ENCODE data around the gene SLC45A2.
A peak's percentile ranks its signal among the peaks of the same experiment; 100 is the strongest.
"Not testable (repeated sequence)": the region's sequence is repeated elsewhere in the genome, so short reads cannot be mapped to it uniquely, and the experiment has no call there.

SLC45A2 gene

GRCh38 chr5:33929925-33930690, 54.4 kb downstream of the SLC45A2 start:
- no peak for DNase-seq (ENCODE audit: low read depth)
- TF ChIP-seq, protein P1, sequence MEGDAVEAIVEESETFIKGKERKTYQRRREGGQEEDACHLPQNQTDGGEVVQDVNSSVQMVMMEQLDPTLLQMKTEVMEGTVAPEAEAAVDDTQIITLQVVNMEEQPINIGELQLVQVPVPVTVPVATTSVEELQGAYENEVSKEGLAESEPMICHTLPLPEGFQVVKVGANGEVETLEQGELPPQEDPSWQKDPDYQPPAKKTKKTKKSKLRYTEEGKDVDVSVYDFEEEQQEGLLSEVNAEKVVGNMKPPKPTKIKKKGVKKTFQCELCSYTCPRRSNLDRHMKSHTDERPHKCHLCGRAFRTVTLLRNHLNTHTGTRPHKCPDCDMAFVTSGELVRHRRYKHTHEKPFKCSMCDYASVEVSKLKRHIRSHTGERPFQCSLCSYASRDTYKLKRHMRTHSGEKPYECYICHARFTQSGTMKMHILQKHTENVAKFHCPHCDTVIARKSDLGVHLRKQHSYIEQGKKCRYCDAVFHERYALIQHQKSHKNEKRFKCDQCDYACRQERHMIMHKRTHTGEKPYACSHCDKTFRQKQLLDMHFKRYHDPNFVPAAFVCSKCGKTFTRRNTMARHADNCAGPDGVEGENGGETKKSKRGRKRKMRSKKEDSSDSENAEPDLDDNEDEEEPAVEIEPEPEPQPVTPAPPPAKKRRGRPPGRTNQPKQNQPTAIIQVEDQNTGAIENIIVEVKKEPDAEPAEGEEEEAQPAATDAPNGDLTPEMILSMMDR (conservative IDR thresholded peaks at IDR 0.05; ENCODE audit: low read depth, low read length): no peak

DNA sequence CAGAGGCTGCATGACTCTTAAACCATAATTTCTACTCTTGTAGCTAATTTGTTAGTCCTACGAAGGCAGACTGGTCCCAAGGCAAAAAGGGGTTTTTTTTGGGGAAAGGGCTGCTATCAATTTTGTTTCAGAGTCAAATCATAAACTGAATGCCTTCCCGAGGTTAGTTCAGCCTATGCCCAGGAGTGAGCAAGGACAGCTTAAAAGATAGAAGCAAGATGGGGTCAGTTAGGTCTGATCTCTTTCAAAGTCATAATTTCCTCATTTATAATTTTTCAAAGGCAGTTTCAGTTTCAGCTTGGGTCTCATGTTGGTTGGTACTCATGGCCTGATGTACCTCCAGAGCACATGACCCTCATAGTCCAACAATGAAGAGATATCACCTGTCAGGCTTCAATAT, 56.2 kb downstream of the SLC45A2 start:
- TF ChIP-seq, protein P1 (conservative IDR thresholded peaks at IDR 0.05; ENCODE audit: low read depth, low read length): no peak
- DNase-seq (ENCODE audit: low read depth): no peak
- H3K4me3 ChIP-seq (ENCODE audit: low read depth, low read length): no peak overlapping the region

More at GRCh38 chr5:33929925-33930690, 54.4 kb downstream of the SLC45A2 start:
- H3K4me3 ChIP-seq (ENCODE audit: low read depth, low read length): no peak overlapping the region

GRCh38 chr5:33927685-33928084, 56.8 kb downstream of the SLC45A2 start:
- TF ChIP-seq, protein P1 (conservative IDR thresholded peaks at IDR 0.05; ENCODE audit: low read depth, low read length): no peak
- DNase-seq (ENCODE audit: low read depth): peak; percentile 15
- H3K4me3 ChIP-seq (ENCODE audit: low read depth, low read length): no peak overlapping the region

DNA sequence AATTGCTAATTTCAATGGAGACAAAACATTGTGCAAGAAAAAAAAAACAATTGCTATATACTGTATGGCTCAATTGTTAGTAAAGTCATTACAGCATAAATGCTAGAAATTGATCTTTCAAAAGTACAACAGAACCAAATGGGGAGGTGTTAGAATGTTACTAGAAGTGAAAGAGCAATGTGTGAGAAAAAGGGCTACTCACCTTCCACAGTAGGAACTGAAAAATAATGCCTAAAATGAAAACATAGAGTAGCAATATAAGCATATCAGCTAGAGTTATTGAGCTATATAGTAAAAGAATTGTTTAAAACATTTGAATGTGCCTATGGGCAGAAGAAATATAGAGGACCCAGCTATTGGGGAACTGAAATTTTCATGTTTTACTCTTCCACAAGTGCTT, 59.2 kb downstream of the SLC45A2 start:
- TF ChIP-seq, protein P1 (conservative IDR thresholded peaks at IDR 0.05; ENCODE audit: low read depth, low read length): no peak

GRCh38 chr5:33921002-33921401, 63.5 kb downstream of the SLC45A2 start:
- TF ChIP-seq, protein P1 (conservative IDR thresholded peaks at IDR 0.05; ENCODE audit: low read depth, low read length): no peak
- DNase-seq (ENCODE audit: low read depth): no peak

More for the DNA sequence above, 59.2 kb downstream of the SLC45A2 start:
- no peak for DNase-seq (ENCODE audit: low read depth)
- no peak overlapping the region for H3K4me3 ChIP-seq (ENCODE audit: low read depth, low read length)

GRCh38 chr5:33914844-33915243, 69.6 kb downstream of the SLC45A2 start:
- H3K4me3 ChIP-seq (ENCODE audit: low read depth, low read length); DNase-seq (ENCODE audit: low read depth): not testable (repeated sequence)

More at GRCh38 chr5:33921002-33921401, 63.5 kb downstream of the SLC45A2 start:
- no peak overlapping the region for H3K4me3 ChIP-seq (ENCODE audit: low read depth, low read length)

- not testable (repeated sequence) for H3K4me3 ChIP-seq (ENCODE audit: low read depth, low read length)
- DNase-seq (ENCODE audit: low read depth): peak; percentile 18
Observed at GRCh38 chr5:33906248-33906647, 78.2 kb downstream of the SLC45A2 start.

GRCh38 chr5:33905381-33905780, 79.1 kb downstream of the SLC45A2 start:
- no peak for DNase-seq (ENCODE audit: low read depth)
- TF ChIP-seq, protein P1 (conservative IDR thresholded peaks at IDR 0.05; ENCODE audit: low read depth, low read length): no peak
- H3K4me3 ChIP-seq (ENCODE audit: low read depth, low read length): no peak overlapping the region
